ENCODE data around the gene TAB2.

DNA sequence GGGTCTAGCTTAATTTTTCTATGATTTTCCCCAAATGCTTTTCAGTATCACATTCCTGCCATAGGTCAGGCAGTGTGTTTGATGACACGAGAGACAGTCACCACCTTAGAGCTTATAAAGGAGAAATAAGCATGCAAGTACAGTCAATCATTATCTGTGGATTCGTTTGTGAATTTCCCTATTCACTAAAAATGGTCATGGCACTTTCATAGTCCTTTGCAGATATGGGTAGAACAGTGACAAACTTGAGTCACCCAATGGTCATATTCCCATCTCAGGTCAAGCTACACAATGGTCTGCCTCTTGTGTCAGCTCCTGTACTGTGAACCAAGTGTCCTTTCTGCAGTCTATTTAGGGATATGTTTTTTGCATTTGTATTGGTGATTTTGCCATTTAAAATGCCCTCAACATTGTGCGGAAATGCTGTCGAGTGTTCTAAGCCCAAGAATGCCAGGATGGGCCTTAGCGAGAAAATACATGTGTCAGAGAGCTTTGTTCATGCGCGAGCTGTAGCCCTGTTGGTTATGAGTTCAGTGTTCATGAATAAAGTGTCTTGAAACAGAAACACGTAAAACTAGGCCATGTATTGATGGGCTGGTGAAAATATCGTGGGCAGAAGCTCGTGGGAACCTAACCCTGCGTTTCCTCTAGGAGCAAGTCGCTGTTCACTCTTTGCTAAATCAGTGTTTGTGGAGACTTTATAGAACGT, 102.3 kb downstream of the TAB2 start:
- TF ChIP-seq FOXK2 (IDR thresholded peaks at IDR 0.05) (no peak), TARDBP (IDR thresholded peaks at IDR 0.05) (no peak), SUZ12 (IDR thresholded peaks at IDR 0.05) (no peak), ARNT (IDR thresholded peaks at IDR 0.05) (no peak), L3MBTL2 (conservative IDR thresholded peaks at IDR 0.05) (no peak), SP1 (IDR thresholded peaks at IDR 0.05) (no peak), FOXA1 (IDR thresholded peaks at IDR 0.05) (no peak), FOXM1 (IDR thresholded peaks at IDR 0.05; ENCODE audit: borderline replicate concordance) (no peak)
- TF ChIP-seq, protein P1, sequence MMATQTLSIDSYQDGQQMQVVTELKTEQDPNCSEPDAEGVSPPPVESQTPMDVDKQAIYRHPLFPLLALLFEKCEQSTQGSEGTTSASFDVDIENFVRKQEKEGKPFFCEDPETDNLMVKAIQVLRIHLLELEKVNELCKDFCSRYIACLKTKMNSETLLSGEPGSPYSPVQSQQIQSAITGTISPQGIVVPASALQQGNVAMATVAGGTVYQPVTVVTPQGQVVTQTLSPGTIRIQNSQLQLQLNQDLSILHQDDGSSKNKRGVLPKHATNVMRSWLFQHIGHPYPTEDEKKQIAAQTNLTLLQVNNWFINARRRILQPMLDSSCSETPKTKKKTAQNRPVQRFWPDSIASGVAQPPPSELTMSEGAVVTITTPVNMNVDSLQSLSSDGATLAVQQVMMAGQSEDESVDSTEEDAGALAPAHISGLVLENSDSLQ (IDR thresholded peaks at IDR 0.05): no peak
